Mononuclear cell (primary cell): ENCODE results near the gene CYB5RL. TPM values are rescaled to one million over a fixed set of nuclear protein-coding genes. Genes with fewer than 3 reads are reported as not detected.

Experiments
- total RNA-seq: library from RNA; depleted of rRNA; stranded (reverse); fragments of >200 nt; gene quantifications from one replicate; pipeline ENCODE4 v1.2.3, GENCODE V29; 2012

Gene CYB5RL
- total RNA-seq, 1 donor = 1.0 TPM

Other genes starting within 250 kb of the CYB5RL start
- gene LDLRAD1, start 181.8 kb downstream of the CYB5RL start, total RNA-seq = not detected
- gene TMEM59, start 146.8 kb downstream of the CYB5RL start, total RNA-seq = 186 TPM
- gene TCEANC2, start 146.4 kb downstream of the CYB5RL start, total RNA-seq = 1.0 TPM
- gene CDCP2, start 47.0 kb downstream of the CYB5RL start, total RNA-seq = 0.10 TPM
- 28.5 TPM for gene MRPL37, start 137 bp upstream of the CYB5RL start, total RNA-seq
- gene SSBP3, start 206.4 kb upstream of the CYB5RL start, total RNA-seq = 20.8 TPM